Kidney (tissue), 14 donors: ENCODE measurements around the gene ZNF217. TPM values are rescaled to one million over a fixed set of nuclear protein-coding genes. Genes with fewer than 3 reads are reported as not detected.

Source experiments
- DNase-seq, 5 donors: peaks; one replicate each; pipeline ENCODE4 v3.0.0-alpha.2; 2013 to 2020
- FAIRE-seq: peaks from 2 replicates; lab custom pipeline; 2012; peaks lifted over from hg19 to GRCh38; lab: Jason Lieb, UNC
- H3K27ac ChIP-seq, 2 donors: one replicate each; pipeline ENCODE4 v1.7.0; 2013; ENCODE audit warnings: low read depth in 2 of 2, low read length in 2 of 2, inconsistent platforms in 1 of 2
- H3K27me3 ChIP-seq: one replicate; pipeline ENCODE4 v1.7.1; 2013; ENCODE audit warnings: low read length, inconsistent platforms; ENCODE audit not compliant: control insufficient read depth, insufficient read depth
- H3K36me3 ChIP-seq, 3 donors: one replicate each; pipeline versions ENCODE4 v1.7.0 to v1.7.1; 2013; ENCODE audit warnings: low read length in 3 of 3, control low read depth in 1 of 3, inconsistent platforms in 1 of 3; ENCODE audit not compliant: insufficient read depth in 3 of 3, control insufficient read depth in 2 of 3
- H3K4me1 ChIP-seq, 3 donors: one replicate each; pipeline versions ENCODE4 v1.7.0 to v1.7.1; 2013; ENCODE audit warnings: low read length in 3 of 3, inconsistent platforms in 1 of 3, low read depth in 1 of 3; ENCODE audit not compliant: control insufficient read depth in 2 of 3, insufficient read depth in 2 of 3
- H3K4me3 ChIP-seq, 3 donors: one replicate each; pipeline versions ENCODE4 v1.7.0 to v1.8.1; 2013; ENCODE audit warnings: low read length in 3 of 3, control low read depth in 1 of 3, inconsistent platforms in 1 of 3
- H3K9ac ChIP-seq, 3 donors: one replicate each; pipeline versions ENCODE4 v1.7.0 to v1.7.1; 2013; ENCODE audit warnings: low read length in 3 of 3, control low read depth in 1 of 3, inconsistent platforms in 1 of 3
- H3K9me3 ChIP-seq, 3 donors: one replicate each; pipeline versions ENCODE4 v1.7.0 to v1.7.1; 2013; ENCODE audit warnings: low read length in 3 of 3, control low read depth in 1 of 3, inconsistent platforms in 1 of 3; ENCODE audit not compliant: control insufficient read depth in 2 of 3, insufficient read depth in 1 of 3
- intact Hi-C: fragments of 100-400 bp; cut with DNase I; formaldehyde crosslinking; loops from one replicate; pipeline ENCODE4 v1.11.1; 2022
- polyA plus RNA-seq: library from polyadenylated mRNA; stranded (reverse); fragments of 350-450 nt; fragmentation: Illumina TruSeq; extraction: RNeasy Lipid Tissue Mini Kit (QIAGEN cat#74804); gene quantifications from one replicate; pipeline ENCODE4 v1.2.3, GENCODE V29; 2014; ENCODE audit warnings: low read depth, low replicate concordance; ENCODE audit not compliant: insufficient read depth
- total RNA-seq: library from RNA; stranded (reverse); fragmentation: NEBNext Ultra II Directional; extraction: Animal tissue kit (Norgen Biotek cat#: 25700); gene quantifications from one replicate; pipeline ENCODE4 v1.2.1, GENCODE V29; 2021
- TF ChIP-seq, protein P1 (sequence below): IDR thresholded peaks from 3 replicates; pipeline ENCODE4 v1.5.1; 2012; ENCODE audit warnings: mild to moderate bottlenecking, moderate library complexity, borderline replicate concordance; ENCODE audit not compliant: insufficient read depth; ENCODE audit errors: extremely low read depth
- donor health status: control.
- donor health status: control.
- donor health status: control.
- donor health status: control.
- donor health status: control.
- donor health status: DM: yes; HTN: yes; CAD: no.
- donor health status: Normal renal cell carcinoma (clear cell type).

Gene ZNF217
- total and polyA plus RNA-seq, 2 donors from 2014 or later = 5.0 to 60.9 TPM

DNA sequence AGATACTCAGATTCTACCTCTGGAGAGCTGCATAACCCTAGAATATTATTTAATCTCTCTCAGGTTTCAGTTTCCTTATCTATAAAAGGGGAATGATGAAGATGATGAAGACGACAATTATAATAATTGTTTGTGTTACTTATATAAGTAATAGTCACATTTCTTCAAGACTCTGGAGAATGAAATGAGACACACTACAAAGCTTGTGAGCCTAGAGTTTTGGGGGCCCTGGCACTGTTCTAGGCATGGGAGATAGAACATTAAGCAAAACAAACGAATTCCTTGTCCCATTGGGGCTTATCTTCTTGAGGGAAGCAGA lies 5.4 kb upstream of the ZNF217 start:
- no peak for FAIRE-seq

DNA sequence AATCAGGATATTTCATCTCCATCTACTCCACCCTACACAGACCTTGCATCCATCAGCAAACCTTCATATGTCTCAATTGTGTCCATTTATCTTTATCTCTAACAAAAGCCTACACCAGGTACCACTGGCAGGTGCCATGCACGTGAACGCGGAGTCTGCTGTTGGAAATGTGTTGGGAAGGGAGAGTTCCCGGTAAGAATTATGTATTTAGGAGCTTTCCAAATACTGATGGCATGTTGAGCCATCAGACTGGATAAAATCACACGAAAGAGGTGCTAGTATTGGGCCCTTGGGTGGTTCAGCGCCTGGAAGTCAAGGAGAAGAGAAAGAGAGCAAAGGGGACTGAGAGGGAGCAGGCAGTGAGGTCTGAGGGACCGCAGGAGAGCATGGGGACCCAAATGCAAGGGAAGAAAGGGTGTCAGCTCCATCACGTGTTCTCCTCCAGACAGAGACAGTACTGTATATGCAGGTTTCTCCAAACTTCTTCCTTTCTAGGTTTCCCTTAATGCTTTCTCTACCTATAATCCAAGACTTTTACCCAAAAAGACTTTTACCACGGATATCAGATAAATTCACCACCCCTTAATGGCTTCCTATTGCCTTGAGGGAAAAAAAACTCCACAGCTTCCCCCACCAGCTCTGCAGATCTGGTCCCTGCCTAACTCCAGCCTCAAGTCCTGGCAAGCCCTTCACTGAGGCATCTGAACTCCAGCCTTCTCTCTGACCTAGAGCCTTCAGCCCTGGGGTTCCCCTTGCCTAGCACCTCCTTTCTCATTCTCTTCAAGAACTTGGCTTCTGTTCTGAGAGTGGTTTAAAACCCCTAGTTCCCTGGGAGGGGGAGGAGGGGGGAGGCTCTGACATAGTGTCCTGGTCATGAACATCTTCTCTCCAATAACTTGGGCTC lies 4.8 kb upstream of the ZNF217 start:
- H3K27ac ChIP-seq = no peak overlapping the region
- intact Hi-C loops = no loop called here
- TF ChIP-seq, protein P1, sequence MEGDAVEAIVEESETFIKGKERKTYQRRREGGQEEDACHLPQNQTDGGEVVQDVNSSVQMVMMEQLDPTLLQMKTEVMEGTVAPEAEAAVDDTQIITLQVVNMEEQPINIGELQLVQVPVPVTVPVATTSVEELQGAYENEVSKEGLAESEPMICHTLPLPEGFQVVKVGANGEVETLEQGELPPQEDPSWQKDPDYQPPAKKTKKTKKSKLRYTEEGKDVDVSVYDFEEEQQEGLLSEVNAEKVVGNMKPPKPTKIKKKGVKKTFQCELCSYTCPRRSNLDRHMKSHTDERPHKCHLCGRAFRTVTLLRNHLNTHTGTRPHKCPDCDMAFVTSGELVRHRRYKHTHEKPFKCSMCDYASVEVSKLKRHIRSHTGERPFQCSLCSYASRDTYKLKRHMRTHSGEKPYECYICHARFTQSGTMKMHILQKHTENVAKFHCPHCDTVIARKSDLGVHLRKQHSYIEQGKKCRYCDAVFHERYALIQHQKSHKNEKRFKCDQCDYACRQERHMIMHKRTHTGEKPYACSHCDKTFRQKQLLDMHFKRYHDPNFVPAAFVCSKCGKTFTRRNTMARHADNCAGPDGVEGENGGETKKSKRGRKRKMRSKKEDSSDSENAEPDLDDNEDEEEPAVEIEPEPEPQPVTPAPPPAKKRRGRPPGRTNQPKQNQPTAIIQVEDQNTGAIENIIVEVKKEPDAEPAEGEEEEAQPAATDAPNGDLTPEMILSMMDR = no peak
- no peak for FAIRE-seq
- no peaks in the 10 kb centered on the region for H3K27me3 ChIP-seq
- H3K9ac ChIP-seq = no peak overlapping the region
- H3K4me1 ChIP-seq = peaks cover 0 to 7% (median 5%) of the 10 kb centered on the region in 3 donors
- no peak overlapping the region for H3K4me3 ChIP-seq
- H3K36me3 ChIP-seq = no peaks in the 10 kb centered on the region
- H3K9me3 ChIP-seq = no peaks in the 10 kb centered on the region
- DNase-seq = peak in 1 of 5 donors; percentile 24

More for the DNA sequence above, 5.4 kb upstream of the ZNF217 start:
- H3K4me1 ChIP-seq = peaks cover 0 to 7% (median 5%) of the 10 kb centered on the region in 3 donors
- no peak for DNase-seq
- H3K36me3 ChIP-seq = no peaks in the 10 kb centered on the region
- no peak overlapping the region for H3K27ac ChIP-seq
- intact Hi-C loops = no loop called here
- TF ChIP-seq, protein P1 = no peak
- no peak overlapping the region for H3K9ac ChIP-seq
- no peaks in the 10 kb centered on the region for H3K27me3 ChIP-seq
- H3K4me3 ChIP-seq = no peak overlapping the region
- no peaks in the 10 kb centered on the region for H3K9me3 ChIP-seq

DNA sequence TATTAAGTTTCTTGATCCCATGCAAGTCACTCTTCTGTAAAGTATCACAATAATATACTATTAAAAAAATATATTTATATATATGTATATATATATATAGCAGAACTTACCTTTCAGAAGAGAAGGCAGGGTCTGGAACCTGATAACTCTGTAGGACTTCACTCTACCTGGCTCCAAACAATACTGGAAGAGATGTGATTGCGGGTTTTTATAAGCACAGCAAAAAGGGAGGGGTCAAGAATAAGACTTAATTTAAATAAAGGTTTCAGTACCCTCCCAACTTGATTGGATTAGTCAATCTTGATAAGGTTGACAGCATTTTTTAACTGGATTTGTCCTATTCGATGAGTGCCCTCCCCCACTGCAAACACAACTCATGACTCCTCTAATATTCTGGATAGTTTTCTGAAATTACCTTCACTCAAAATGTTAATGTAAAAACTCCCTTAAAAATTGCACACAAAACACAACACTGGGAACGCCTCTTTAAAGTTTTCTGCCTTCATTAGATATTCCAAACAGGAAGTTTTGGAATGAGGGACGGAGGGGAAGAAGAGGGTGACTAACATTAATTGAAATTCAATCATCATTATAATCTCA lies 4.0 kb upstream of the ZNF217 start:
- intact Hi-C loops = no loop called here
- Histone ChIP-seq H3K27me3 (no peaks in the 10 kb centered on the region), H3K9me3 (no peaks in the 10 kb centered on the region), H3K27ac (no peak overlapping the region), H3K4me1 (peaks cover 0 to 7% (median 5%) of the 10 kb centered on the region in 3 donors), H3K4me3 (peak overlapping the region in 2 of 3 donors; percentile 42 to 55), H3K9ac (peak overlapping the region in 2 of 3 donors; percentile 34 to 52), H3K36me3 (no peaks in the 10 kb centered on the region)
- TF ChIP-seq, protein P1 = no peak
- peak in 2 of 5 donors; percentile 4 to 36 for DNase-seq
- no peak for FAIRE-seq
